A549 (cell line): ENCODE data around the gene CFAP410. TPM values are rescaled to one million over a fixed set of nuclear protein-coding genes. Genes with fewer than 3 reads are reported as not detected.

Experiments used
- ATAC-seq, 2 experiments: fragments of 200-7000 bp in 1 of 2; fragments of >200 bp in 1 of 2; cut with Nextera tagmentation in 1 of 2; cut with Tn5 transposase in 1 of 2; 3 replicates each; pipeline versions ENCODE4 v1.8.0 to v1.9.1; 2018 to 2020; ENCODE audit warnings: mild to moderate bottlenecking in 1 of 2, moderate library complexity in 1 of 2
- CTCF ChIA-PET: fragments of 300-600 bp; sonication (Branson Sonifier 250); formaldehyde crosslinking; extraction: SDS; loops from one replicate; lab custom pipeline; 2021; ENCODE audit warnings: antibody characterized with exemption, inconsistent platforms; lab: Yijun Ruan, JAX
- POLR2A ChIA-PET: fragments of 350-600 bp; formaldehyde crosslinking; extraction: SDS; loops from one replicate; lab custom pipeline; 2021; ENCODE audit warnings: antibody characterized with exemption, inconsistent platforms; lab: Yijun Ruan, JAX
- DNase-seq, 2 experiments: peaks; one replicate each; pipeline versions ENCODE4 v3.0.0 to v3.0.0-alpha.2; 2011 to 2016; ENCODE audit warnings: low read depth in 1 of 2, low spot score in 1 of 2
- FAIRE-seq: peaks from 2 replicates; lab custom pipeline; 2011; peaks lifted over from hg19 to GRCh38; lab: Jason Lieb, UNC
- H3K27ac ChIP-seq, 2 experiments: fragments of >200 bp; sonication (Bioruptor Twin); formaldehyde crosslinking; 3 replicates each; pipeline ENCODE4 v1.5.1; 2016 to 2017
- H3K4me1 ChIP-seq: fragments of >200 bp; sonication (Bioruptor Twin); formaldehyde crosslinking; 3 replicates; pipeline ENCODE4 v1.6.1; 2016
- H3K4me2 ChIP-seq: fragments of >200 bp; sonication (Bioruptor Twin); formaldehyde crosslinking; 3 replicates; pipeline ENCODE4 v1.6.1; 2016
- H3K4me3 ChIP-seq: fragments of >200 bp; sonication (Bioruptor Twin); formaldehyde crosslinking; 3 replicates; pipeline ENCODE4 v1.5.1; 2016
- H3K9me3 ChIP-seq: fragments of >200 bp; sonication (Bioruptor Twin); formaldehyde crosslinking; 3 replicates; pipeline ENCODE4 v1.6.1; 2016
- ATOH8 ChIP-seq: fragments of 250-450 bp; sonication (Bioruptor Pico); IDR thresholded peaks from 2 replicates; pipeline ENCODE4 v1.5.0; 2020; ENCODE audit warnings: low read depth, mild to moderate bottlenecking, moderate library complexity
- BHLHE40 ChIP-seq: IDR thresholded peaks from 2 replicates; pipeline ENCODE4 v1.6.1; 2012; ENCODE audit warnings: low read depth, low read length, inconsistent platforms
- CBX2 ChIP-seq: fragments of 200-600 bp; sonication (generic); IDR thresholded peaks from 2 replicates; pipeline ENCODE4 v1.6.1; 2016; ENCODE audit warnings: low read depth, mild to moderate bottlenecking, borderline replicate concordance
- CBX8 ChIP-seq: fragments of 200-600 bp; sonication (generic); IDR thresholded peaks from 2 replicates; pipeline ENCODE4 v1.6.1; 2016
- CHD4 ChIP-seq: fragments of 200-600 bp; sonication (generic); IDR thresholded peaks from 2 replicates; pipeline ENCODE4 v1.6.1; 2016; ENCODE audit warnings: antibody characterized with exemption, mild to moderate bottlenecking, borderline replicate concordance
- E2F6 ChIP-seq: IDR thresholded peaks from 2 replicates; pipeline ENCODE4 v1.6.1; 2012; ENCODE audit warnings: low read depth, borderline replicate concordance
- EHMT2 ChIP-seq: fragments of 200-600 bp; sonication (generic); IDR thresholded peaks from 2 replicates; pipeline ENCODE4 v1.6.1; 2016; ENCODE audit warnings: antibody characterized with exemption, low read depth, mild to moderate bottlenecking, moderate library complexity
- ELK1 ChIP-seq: fragments of 150-350 bp; IDR thresholded peaks from 2 replicates; pipeline ENCODE4 v1.6.1; 2014; ENCODE audit warnings: low read depth, mild to moderate bottlenecking, low read length
- EP300 ChIP-seq, 2 experiments: fragments of >200 bp; sonication (Bioruptor Twin); formaldehyde crosslinking; IDR thresholded peaks; 2 replicates in 1 of 2; 3 replicates in 1 of 2; pipeline ENCODE4 v1.6.1; 2016 to 2017
- FOSB ChIP-seq: fragments of 250-450 bp; sonication (Bioruptor Pico); IDR thresholded peaks from 2 replicates; pipeline ENCODE4 v1.5.0; 2020; ENCODE audit warnings: mild to moderate bottlenecking, moderate library complexity
- FOXS1 ChIP-seq: fragments of 250-450 bp; sonication (Bioruptor Pico); IDR thresholded peaks from 2 replicates; pipeline ENCODE4 v1.5.0; 2020; ENCODE audit warnings: mild to moderate bottlenecking, moderate library complexity
- HEYL ChIP-seq: fragments of 250-450 bp; sonication (Bioruptor Pico); IDR thresholded peaks from 2 replicates; pipeline ENCODE4 v1.8.0; 2021; ENCODE audit warnings: mild to moderate bottlenecking, moderate library complexity
- HMGXB4 ChIP-seq: fragments of 250-450 bp; sonication (Bioruptor Pico); IDR thresholded peaks from 2 replicates; pipeline ENCODE4 v1.5.0; 2021; ENCODE audit warnings: mild to moderate bottlenecking, moderate library complexity, borderline replicate concordance
- HOXA7 ChIP-seq: fragments of 250-450 bp; sonication (Bioruptor Pico); IDR thresholded peaks from 2 replicates; pipeline ENCODE4 v1.5.0; 2020; ENCODE audit warnings: mild to moderate bottlenecking, moderate library complexity
- HOXB13 ChIP-seq: fragments of 250-450 bp; sonication (Bioruptor Pico); IDR thresholded peaks from 2 replicates; pipeline ENCODE4 v1.5.0; 2020; ENCODE audit warnings: low read depth, mild to moderate bottlenecking, moderate library complexity
- JUN ChIP-seq, 2 experiments: fragments of >200 bp; sonication (Bioruptor Twin); formaldehyde crosslinking; IDR thresholded peaks; 2 replicates in 1 of 2; 3 replicates in 1 of 2; pipeline ENCODE4 v1.6.1; 2016 to 2017
- JUNB ChIP-seq: fragments of >200 bp; sonication (Bioruptor Twin); formaldehyde crosslinking; IDR thresholded peaks from 2 replicates; pipeline ENCODE4 v1.6.1; 2016
- MAZ ChIP-seq: fragments of 150-350 bp; IDR thresholded peaks from 2 replicates; pipeline ENCODE4 v1.6.1; 2014; ENCODE audit warnings: antibody characterized with exemption, low read depth, low read length, borderline replicate concordance
- MYC ChIP-seq: IDR thresholded peaks from 2 replicates; pipeline ENCODE4 v1.6.1; 2012; ENCODE audit warnings: mild to moderate bottlenecking, inconsistent platforms, low read length, improper control_type of control experiment, borderline replicate concordance
- NFE2L2 ChIP-seq: fragments of 150-350 bp; conservative IDR thresholded peaks from 2 replicates; pipeline ENCODE4 v1.6.1; 2014; ENCODE audit warnings: low read length
- NPAS2 ChIP-seq: fragments of 250-450 bp; sonication (Bioruptor Pico); IDR thresholded peaks from 2 replicates; pipeline ENCODE4 v1.8.0; 2022; ENCODE audit warnings: mild to moderate bottlenecking, moderate library complexity, borderline replicate concordance
- PHF8 ChIP-seq: fragments of 200-600 bp; sonication (generic); IDR thresholded peaks from 2 replicates; pipeline ENCODE4 v1.6.1; 2016; ENCODE audit warnings: low read depth, mild to moderate bottlenecking, antibody characterized with exemption, moderate library complexity, borderline replicate concordance
- RAD21 ChIP-seq, 2 experiments: fragments of >200 bp in 1 of 2; sonication (Bioruptor Twin) in 1 of 2; formaldehyde crosslinking in 1 of 2; IDR thresholded peaks in 1 of 2; conservative IDR thresholded peaks in 1 of 2; 2 replicates in 1 of 2; 3 replicates in 1 of 2; pipeline ENCODE4 v1.6.1; 2012 to 2018; ENCODE audit warnings: inconsistent platforms in 1 of 2
- RCOR1 ChIP-seq: fragments of 150-350 bp; IDR thresholded peaks from 2 replicates; pipeline ENCODE4 v1.6.1; 2014; ENCODE audit warnings: antibody characterized with exemption, low read length, low read depth
- RNF2 ChIP-seq: fragments of 200-600 bp; sonication (generic); IDR thresholded peaks from 2 replicates; pipeline ENCODE4 v1.6.1; 2016; ENCODE audit warnings: low read depth, mild to moderate bottlenecking, antibody characterized with exemption, moderate library complexity, borderline replicate concordance
- SREBF2 ChIP-seq: fragments of 450-650 bp; IDR thresholded peaks from 2 replicates; pipeline ENCODE4 v1.6.1; 2014; ENCODE audit warnings: mild to moderate bottlenecking, moderate library complexity
- TP53 ChIP-seq: fragments of 250-450 bp; sonication (Bioruptor Pico); IDR thresholded peaks from 2 replicates; pipeline ENCODE4 v1.5.0; 2021; ENCODE audit warnings: mild to moderate bottlenecking, moderate library complexity
- USF2 ChIP-seq: fragments of 450-650 bp; IDR thresholded peaks from 2 replicates; pipeline ENCODE4 v1.6.1; 2014; ENCODE audit warnings: antibody characterized with exemption
- ZC3H11A ChIP-seq: fragments of 450-650 bp; IDR thresholded peaks from 2 replicates; pipeline ENCODE4 v1.6.1; 2014; ENCODE audit warnings: antibody characterized with exemption, mild to moderate bottlenecking
- ZNF302 ChIP-seq: fragments of 250-450 bp; sonication (Bioruptor Pico); IDR thresholded peaks from 2 replicates; pipeline ENCODE4 v1.9.0; 2021; ENCODE audit warnings: inconsistent platforms, mild to moderate bottlenecking, moderate library complexity
- WGBS: methylation state at CpG from one replicate; pipeline ENCODE4 v1.1.6; 2017; ENCODE audit errors: missing lambda C conversion rate; 5-methylcytosine and 5-hydroxymethylcytosine counted together
- polyA plus RNA-seq, 4 experiments: library from polyadenylated mRNA; depleted of rRNA in 3 of 4; stranded (reverse); fragments of >200 nt; fragmentation: RNase III in 1 of 4; extraction: RNeasy Plus Mini Kit Qiagen cat#74134 plus additional on column Dnase treatment in 1 of 4; gene quantifications; 2 replicates in 3 of 4; 3 replicates in 1 of 4; pipeline ENCODE4 v1.2.3, GENCODE V29; 2011 to 2017

The CFAP410 gene
- polyA plus RNA-seq, 2 of the 4 experiments (the other 2 are of a cell fraction), result 3.2 to 7.1 TPM

- H3K4me2 ChIP-seq, result no peak overlapping the region
- peak overlapping the region in 1 of 2 experiments; percentile 42; a peak in 1 of 6 replicates for H3K27ac ChIP-seq
- H3K4me1 ChIP-seq, result no peaks in the 10 kb centered on the region
- no peak for FAIRE-seq
- H3K9me3 ChIP-seq, result no peaks in the 10 kb centered on the region
- DNase-seq, result no peak
- ChIA-PET POLR2A (no interaction called here), CTCF (interaction anchor here (0.6 to 3.1 kb wide), 3 partner anchors 11 to 811 kb away, joined by 3 to 15 read pairs (median 6); no protein-coding TSS in a partner anchor)
- H3K4me3 ChIP-seq, result no peak overlapping the region
- WGBS, result 89% methylated on average over 5 of the region's 16 CpGs
- ATAC-seq, result no peak; a peak in 1 of 6 replicates
- TF ChIP-seq RCOR1 (no peak), HOXB13 (CRISPR knock-in tag) (no peak), NPAS2 (CRISPR knock-in tag) (no peak), MAZ (no peak), ELK1 (no peak), FOXS1 (CRISPR knock-in tag) (no peak), USF2 (no peak), CBX2 (no peak), CBX8 (no peak), EHMT2 (no peak), PHF8 (no peak), RAD21 (conservative IDR thresholded peaks at IDR 0.05 in 1 of 2, IDR thresholded peaks at IDR 0.05 in 1 of 2) (no peak), RNF2 (no peak), BHLHE40 (no peak), JUNB (no peak), ATOH8 (CRISPR knock-in tag) (no peak), HEYL (no peak), HMGXB4 (CRISPR knock-in tag) (no peak), NFE2L2 (no peak)
These were observed 23.4 kb downstream of the CFAP410 start for GRCh38 chr21:44315691-44316203.

GRCh38 chr21:44314561-44314960 lies 24.6 kb downstream of the CFAP410 start:
- no CpG with 5 or more reads among the region's 11 CpGs for WGBS
- ATAC-seq (no peak), FAIRE-seq (no peak), DNase-seq (no peak)
- H3K27ac ChIP-seq, result no peak overlapping the region
- TF ChIP-seq MAZ (no peak), SREBF2 (no peak), TP53 (CRISPR knock-in tag) (no peak), ZC3H11A (no peak), HOXB13 (CRISPR knock-in tag) (no peak), FOSB (CRISPR knock-in tag) (no peak), JUN (IDR thresholded peaks at IDR 0.05) (no peak), ELK1 (no peak), HOXA7 (CRISPR knock-in tag) (no peak), CHD4 (no peak), EP300 (IDR thresholded peaks at IDR 0.05) (no peak), RNF2 (no peak), E2F6 (no peak), BHLHE40 (no peak), ZNF302 (CRISPR knock-in tag) (no peak), MYC (no peak)
- POLR2A ChIA-PET, result no interaction called here
- H3K4me2 ChIP-seq, result no peak overlapping the region
- no peak overlapping the region for H3K4me3 ChIP-seq
- no peaks in the 10 kb centered on the region for H3K4me1 ChIP-seq
- H3K9me3 ChIP-seq, result no peaks in the 10 kb centered on the region
- CTCF ChIA-PET, result interaction anchor here (1.5 to 3.1 kb wide), 3 partner anchors 9 to 23 kb away, joined by 4 to 15 read pairs (median 6); no protein-coding TSS in a partner anchor
